NCI-H524 (cell line): ENCODE results near the gene CLEC2B.

ENCODE experiments used
- DNase-seq, 2 experiments: peaks; one replicate each; lab custom pipeline; 2025; lab: John Stamatoyannopoulos, UW

The CLEC2B gene

DNA sequence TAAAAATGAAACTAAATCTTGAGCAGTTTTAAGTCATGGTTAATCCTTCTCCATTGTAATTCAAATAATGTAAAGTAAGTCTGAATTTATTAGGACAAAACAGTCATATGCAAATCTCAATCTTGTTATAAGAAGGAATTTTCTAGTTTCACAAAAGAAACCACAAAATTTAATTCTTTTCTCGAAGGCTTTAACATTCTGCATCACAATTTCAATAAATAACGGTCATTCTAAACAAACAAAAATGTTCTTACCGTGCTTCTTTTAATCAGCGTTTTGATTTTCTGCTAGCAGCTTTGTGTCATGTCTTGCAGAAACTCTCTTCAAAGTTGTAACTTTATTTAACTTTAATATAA is 225 bp downstream of the CLEC2B start:
- no peak for DNase-seq

DNA sequence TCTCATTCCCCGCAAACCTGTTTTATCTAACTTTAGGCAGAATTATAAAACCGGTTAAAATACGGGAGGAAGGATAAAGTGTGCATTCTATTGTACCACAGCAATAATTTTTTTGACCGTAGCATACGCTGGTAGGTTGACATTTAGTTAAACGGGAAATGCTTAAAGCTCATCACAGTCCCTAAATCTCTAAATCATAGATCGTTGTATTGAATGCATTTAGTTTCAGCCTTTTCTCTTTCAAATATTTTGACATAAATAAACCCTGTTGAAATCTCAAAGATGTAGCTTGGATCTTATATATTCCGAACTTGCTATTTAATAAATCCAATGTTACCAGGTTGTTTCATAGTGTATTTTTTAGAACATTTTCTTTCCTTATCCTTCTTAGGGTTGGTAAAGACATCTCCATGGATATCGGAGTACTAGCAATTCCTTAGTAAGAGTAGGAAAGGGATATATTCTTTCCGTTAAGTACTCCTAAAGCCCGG is 798 bp downstream of the CLEC2B start:
- DNase-seq, result no peak

DNA sequence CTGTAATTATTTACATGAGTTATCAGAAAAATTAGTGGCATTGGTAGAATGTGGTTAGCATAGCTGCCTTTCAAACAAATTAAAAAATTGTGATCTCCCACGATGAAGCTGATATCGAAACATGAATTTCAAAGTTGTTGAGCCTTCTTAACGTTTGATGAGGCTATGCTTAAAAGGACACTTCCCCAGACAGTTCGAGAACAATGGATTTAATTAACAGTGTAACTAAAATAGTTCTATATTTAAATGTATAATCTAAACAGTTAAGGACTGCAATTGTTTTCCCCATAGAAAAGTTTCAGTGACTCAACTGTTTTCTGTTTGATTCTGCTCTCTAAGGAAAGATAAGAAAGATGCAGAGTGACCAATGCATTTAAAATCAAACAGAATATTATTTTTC is 1.6 kb downstream of the CLEC2B start:
- no peak for DNase-seq

DNA sequence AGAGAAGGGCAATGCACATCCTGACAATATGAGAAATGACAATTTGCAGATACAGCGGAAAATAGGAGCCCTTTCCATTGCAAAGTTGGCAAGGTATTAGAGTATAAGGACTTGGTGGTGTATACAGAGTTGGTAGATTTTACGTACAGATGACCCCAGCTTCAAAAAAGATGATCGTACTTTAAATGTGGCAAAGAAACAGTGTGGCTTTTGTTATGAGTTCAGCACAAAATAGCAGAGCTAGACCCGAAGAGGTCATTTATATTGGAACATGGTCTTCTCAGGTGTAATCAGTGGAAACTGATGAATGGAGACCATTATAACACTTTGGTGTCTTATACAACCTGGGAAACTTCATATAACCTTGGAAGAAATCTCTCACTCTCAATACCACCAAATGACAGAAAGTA is 2.3 kb downstream of the CLEC2B start:
- DNase-seq, result no peak

DNA sequence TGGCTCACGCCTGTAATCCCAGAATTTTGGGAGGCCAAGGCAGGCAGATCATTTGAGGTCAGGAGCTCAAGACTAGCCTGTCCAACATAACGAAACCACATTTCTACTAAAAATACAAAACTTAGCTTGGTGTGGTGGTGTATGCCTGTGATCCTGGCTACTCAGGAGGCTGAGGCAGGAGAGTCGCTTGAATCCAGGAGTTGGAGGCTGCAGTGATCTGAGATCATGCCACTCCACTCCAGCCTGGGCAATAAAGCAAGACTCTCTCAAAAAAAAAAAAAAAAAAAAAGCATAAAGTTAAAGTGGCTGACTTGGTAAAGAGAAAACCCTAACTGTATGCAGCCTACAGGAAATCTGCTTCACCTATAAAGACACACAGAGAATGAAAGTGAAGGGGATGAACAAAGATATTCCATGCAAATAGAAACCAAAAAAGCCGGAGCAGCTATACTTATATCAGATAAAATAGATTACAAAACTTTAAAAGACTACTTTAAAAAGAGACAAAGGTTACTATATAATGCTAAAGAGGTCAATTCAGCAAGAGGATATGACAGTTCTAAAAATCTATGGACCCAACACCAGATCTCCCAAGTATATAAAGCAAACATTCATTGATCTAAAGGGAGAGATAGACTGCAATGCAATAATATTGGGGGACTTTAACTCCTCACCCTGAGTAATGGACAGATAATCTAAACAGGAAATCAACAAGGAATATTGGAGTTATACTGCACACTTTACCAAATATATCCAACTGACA is 4.1 kb downstream of the CLEC2B start:
- DNase-seq, result no peak

DNA sequence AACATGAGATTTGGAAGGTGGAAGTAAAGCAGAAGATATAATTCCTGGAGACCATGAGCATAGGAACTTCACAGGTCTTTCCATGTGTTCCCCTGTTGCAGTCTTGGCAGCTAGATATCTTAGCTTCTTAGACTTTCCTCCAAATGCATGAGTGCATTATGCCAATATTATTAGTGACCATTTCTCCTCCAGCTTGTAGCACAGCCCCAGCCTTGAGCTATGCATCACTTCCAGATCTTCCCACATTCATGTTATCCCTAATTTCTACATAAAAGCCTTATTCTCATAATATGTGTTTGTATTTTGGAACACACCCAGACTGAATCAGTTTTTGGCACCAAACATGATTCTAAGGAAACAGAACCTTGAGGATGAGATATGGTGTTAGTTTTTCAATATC is 11.0 kb downstream of the CLEC2B start:
- no peak for DNase-seq

DNA sequence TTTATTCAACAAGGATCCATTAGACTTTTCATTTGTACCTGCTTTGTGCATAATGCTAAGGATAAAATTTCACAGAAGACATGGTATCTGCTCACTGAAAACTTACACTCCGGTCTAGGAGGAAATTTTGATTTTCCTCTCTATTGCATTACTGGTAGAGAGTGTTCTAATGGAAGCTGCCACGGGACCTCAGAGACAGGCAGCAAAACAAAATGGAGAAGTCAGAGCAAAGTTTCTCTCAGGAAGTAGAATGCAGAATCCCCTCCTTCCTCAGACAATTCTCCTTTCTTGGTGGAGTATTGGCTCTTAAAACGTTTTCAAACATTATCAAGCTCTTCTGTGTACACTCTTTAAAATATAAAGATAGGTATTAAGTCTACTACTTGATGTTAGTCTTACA is 12.3 kb downstream of the CLEC2B start:
- no peak for DNase-seq

DNA sequence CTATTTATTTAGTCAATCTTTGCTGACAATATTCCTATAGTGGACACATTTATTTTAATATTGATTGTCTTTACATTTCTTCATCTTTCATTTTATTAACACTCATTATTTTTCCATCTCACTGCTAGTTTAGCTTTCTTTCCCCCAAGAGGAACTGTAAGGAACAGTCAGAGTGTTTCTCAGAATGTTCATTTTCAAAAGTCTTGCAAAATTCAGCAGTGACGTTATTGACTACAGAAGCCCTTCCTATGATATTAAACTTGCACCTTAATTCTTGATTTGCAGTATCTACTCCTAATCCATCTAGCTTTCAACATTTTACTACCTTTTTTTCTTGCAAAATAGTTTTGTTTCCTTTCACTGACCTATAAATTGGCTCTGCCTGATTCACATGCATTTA is 13.0 kb downstream of the CLEC2B start:
- no peak for DNase-seq

DNA sequence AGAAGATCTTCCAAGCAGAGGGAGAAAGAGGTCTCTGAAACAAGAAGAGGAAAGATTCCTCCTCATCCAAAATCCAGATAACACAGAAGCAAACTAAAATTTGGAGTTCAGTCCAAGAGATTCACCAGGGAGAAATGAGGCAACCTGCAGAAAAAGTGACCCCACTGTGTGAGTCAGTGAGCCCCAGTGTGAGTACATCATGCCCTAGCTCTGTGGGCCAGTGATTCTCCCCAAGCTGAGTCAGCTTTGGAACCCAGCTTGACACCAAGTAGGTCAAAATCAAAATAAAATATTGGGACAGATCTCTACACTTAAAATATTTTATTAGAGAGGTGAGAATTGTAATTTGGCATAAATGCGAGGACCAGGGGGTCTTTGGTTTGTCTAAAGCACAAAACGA is 17.2 kb downstream of the CLEC2B start:
- no peak for DNase-seq

DNA sequence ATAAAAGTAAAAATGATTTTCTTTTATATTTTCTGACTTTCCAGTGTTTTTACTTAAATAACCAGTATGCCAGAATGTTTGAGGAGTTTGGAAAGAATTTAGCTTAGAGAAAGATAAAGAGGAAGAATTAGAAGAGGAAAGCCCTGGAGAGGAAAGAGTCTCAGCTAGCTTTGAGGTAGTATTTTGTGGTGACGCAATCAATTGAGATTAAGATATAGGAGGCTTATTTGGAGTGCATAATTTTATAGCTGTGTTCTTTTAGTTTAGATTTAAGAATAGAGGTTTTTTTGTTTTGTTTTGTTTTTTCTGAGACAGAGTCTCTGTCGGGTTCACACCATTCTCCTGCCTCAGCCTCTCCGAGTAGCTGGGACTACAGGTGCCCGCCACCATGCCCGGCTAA is 18.1 kb downstream of the CLEC2B start:
- no peak for DNase-seq

DNA sequence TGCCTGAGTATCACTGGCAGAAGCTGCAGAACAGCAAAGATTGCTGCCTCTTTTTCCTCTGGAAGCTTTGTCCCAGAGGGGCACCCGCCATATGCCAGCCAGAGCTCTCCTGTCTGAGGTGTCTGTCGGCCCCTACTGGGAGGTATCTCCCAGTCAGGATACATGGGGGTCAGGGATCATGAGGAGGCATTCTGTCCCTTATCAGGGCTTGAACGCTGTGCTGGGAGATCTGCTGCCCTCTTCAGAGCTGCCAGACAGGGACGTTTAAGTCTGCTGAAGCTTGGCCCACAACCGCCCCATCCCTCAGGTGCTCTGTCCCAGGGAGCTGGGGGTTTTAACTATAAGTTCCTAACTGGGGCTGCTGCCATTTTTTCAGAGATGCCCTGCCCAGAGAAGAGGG is 20.3 kb downstream of the CLEC2B start:
- no peak for DNase-seq

DNA sequence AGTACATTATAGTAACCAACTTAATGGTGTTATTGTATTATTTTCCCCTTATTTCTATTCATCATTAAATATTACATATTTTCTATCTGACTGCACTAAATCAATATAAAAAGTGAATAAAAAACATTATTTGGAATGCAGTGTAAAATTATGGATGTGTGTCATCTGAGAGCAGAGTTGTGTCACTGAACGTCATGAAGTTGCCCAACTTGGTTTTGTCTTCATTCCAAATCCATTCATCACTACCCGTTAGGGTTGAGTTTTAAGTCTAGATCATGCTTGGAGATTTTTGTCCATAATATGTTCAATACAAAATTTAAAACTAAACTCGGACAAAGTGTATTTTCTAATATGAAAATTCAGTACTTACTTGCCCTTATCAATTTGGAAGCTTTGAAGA is 25.7 kb downstream of the CLEC2B start:
- DNase-seq, result no peak

DNA sequence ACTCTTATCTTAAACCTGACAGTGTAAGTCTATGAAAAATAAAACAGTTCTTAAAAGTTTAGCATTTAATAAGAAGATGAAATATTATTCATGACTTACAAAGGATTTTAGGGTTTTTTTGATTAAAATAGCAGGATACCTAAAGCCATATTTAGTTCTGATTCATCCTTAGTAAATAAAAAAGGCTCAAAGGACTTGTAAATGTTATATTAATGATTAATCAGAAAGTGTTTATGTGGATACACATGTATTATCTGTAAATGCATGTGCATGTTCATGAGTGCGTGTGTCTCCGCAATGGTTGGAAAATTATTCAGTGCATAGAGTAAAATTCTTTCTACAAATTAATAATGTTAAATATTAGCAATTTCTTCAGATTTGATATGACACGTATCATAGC is 37.4 kb downstream of the CLEC2B start:
- no peak for DNase-seq

DNA sequence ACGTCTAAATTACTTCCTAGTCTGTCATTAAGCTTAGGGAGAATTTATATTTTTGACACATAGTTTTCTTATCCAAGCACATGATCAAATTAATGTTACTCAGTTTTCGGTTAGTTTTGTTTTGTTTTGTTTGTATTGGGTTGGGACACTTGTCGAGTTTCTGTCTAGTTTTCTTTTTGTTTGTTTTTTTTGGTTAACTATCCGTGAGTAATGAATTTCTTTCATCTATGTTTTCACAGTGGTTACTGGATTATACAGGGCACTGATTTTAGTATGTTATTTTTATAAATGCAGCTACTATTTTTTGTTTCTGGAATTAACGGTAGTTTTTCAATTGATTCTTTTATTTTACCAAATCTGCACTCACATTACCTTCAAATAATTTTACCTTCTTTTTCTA is 39.2 kb downstream of the CLEC2B start:
- DNase-seq, result no peak

DNA sequence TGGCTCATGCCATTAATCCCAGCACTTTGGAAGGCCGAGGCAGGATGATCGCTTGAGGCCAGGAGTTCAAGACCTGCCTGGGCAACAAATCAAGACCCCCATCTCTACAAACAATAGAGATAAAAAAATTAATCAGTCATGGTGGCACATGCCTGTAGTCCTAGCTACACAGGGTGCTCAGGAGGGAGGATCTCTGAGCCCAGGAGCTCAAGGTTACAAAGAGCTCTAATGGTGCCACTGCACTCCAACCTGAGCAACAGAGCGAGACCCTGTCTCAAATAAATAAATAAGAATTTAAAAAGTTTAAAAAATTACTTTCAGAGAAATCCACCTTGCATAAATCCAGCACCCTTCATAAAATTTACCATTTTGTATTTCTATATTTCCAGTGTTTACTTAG is 39.7 kb downstream of the CLEC2B start:
- no peak for DNase-seq

DNA sequence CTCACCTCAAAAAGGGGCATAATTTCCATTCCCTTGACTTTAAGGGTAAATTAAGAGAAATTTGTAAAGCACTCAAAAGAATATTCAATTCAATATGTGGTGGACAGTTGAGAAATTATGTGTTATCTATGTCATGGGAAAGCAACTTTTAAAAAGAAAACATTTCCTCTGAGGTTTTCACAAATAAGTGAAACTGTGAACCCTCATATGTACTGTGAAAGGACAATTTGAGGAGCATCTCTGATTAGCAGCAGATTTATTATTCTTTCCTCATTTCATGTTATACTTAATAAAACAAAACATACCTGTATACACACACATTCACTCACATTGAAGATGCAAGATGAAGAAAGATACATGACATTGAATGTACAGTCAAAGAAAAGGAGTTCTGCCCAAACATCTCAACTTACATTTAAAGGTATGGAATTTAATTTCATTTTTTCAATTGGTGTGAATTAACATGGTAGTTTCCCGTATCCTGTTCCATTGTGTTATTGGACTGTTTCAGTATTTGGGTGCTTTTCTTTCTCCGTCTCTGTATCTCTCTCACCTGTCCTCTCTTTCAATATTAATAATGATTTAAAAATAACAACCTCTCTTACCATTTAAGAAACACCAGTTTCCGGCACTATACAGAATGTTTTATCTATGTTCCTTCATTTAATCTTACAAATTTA is 41.8 kb downstream of the CLEC2B start, which contains the start of gene KLRF1:
TSS of gene KLRF1 (plus strand) at position 273 of the 680 bp plus-strand sequence. CDS start at position 337, 64 bp downstream.
- DNase-seq, result no peak

DNA sequence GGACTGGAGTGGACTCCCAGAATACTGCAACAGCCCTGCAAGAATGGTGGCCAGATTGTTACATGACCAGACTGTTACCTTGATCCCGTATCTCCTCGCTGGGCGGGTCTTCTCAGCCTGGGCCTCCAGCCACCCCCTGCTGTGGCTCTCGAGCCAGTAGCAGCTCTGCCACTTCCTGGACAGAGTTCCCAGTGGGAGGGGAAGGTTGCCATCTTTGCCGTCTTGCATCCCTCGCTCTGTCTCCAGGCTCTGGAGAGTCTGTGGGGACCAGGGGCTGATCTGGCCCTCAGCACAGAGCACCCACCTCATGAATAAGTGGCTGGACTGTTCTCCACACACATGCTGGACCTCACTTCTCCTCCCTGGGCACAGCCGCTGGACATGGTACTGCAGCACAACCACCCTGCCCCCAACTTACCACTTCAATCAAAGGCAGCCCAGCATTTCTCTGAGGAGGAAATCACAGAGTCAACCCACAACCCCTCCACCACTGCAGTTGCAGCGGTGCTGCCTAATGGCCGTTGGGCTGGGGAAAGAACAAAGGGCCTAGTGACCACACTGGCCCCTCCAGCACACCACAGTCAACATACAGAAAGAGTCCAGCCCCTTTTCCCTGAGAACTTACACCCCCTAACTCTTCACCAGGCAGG is 48.7 kb downstream of the CLEC2B start:
- DNase-seq, result no peak

DNA sequence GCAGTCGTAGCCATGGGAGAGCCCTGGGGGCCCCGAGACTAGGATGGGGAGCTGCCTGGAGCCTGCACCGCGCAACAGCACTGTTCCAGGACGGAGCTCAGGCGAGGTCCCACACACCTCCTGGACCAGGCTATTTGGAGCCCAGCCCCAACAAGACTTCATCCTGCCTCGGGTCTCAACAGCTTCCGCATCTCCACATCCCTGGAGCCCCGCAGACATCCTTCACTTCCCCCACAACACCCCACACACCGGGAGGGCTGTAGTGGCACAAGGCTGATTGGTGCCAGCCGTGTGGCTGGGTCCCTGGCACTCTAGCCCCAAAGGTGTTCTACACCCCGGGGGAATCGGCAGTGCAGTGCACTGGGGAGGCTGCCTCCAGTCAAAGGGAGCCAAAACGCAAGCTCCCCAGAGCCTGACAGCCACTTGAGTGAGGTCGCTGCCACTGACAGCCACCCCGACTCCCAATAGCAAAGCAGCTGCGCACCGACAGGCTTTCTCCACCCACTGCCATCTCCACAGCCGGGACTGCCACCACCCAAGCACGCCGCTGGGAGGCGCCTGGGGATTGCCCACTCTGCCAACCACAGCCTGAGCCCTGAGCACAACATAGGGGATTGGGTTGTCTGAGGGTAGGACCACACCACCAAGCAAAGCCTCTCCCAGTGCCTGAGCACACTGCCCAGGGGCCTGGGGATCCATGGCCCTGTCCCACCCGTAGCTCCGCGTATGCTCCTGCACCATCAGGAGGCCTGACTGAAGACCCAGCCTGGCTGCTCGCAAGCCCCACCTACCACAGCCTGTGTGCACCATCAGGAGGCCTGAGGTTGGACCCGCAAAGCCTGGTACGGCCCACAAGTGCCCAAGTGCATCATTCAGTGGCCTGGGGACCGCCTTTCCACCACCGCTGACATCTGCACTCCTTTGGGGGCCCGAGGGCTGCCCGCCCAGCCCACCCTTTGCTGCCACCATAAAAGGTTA is 55.0 kb downstream of the CLEC2B start:
- DNase-seq, result peak in 1 of 2 experiments; percentile 11

DNA sequence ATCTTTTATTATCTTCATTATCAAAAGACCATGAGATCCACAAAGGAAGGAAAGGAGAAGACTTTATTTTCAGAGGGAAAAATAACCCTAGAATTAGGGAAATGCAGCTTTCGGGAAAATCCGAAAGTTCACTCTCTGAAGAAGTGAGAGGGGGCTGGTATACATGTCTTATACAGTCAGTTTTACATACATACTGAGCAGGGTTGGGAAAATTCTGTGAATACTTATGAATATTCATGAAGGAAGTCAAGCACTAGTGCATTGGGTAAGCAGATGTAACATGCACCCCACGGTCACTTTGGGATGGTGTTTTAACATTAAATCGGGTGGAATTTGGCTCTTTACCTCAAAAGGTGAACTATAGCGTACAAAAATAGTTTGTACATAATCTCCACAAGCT is 57.5 kb downstream of the CLEC2B start:
- no peak for DNase-seq

DNA sequence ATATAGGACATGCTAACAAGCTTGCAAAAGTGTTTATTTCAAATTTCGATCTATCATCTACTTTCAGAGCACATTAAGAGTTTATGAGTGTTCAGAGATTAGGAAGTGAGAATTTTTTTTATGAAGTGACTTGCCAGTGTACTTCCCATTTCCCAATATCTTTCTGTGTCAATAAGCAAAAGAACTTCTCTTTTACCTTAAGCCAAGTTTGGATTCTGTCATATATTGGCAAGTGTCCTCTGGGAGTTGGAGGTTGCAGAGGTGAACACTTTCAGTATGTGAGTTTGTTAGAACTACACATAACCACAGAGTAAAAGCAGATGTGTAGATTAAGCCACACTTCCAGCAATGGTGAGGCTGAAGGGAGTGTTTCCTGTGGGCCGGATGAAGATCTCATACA is 58.5 kb downstream of the CLEC2B start:
- DNase-seq, result no peak

DNA sequence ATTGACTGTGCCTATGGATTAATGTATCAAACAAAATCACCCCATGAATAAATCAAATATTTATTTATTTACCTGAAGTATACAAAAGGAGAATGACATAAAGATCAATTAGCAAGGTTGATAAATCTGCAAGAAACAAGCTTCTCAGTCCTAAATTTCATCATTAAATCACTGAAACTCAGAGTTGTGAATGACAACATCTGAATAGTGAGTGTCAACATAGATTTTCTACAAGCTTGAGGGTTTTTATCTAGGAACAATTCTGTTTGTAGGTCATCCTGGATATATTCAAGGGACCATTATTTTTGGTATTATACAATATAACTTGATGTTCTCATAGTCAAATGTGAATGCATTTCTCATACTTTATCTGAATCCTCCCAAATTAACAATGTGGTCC is 59.3 kb downstream of the CLEC2B start:
- no peak for DNase-seq

DNA sequence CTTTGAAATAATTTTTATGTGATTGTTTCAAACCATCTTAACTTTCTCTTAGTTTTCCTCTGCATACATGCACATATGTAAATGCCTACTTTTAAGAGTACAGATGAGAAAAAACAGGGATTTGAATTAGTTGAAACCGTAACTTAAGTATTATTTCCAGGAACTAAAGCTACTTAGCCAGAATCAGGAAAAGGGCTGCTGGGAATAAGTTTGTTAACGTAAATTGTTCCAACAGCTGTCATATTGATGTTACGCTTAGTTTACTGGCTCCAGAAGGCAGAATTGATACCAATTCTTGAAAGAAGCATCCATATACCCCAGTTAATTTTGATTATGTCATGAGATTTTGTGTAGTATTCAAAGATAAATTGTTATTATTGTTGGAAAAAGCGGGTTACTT is 59.8 kb downstream of the CLEC2B start:
- no peak for DNase-seq
